Measurements from ENCODE around the gene MACROH2A2. TPM values are rescaled to one million over a fixed set of nuclear protein-coding genes. Genes with fewer than 3 reads are reported as not detected.
"Not testable (repeated sequence)": the region's sequence is repeated elsewhere in the genome, so short reads cannot be mapped to it uniquely, and the experiment has no call there.

MACROH2A2 gene
- total and polyA plus RNA-seq, 2 donors (not counting 1 experiment from before 2014, with no cell fraction given) = not detected

GRCh38 chr10:70078937-70079336, 26.3 kb downstream of the MACROH2A2 start:
- POLR2A ChIA-PET = no interaction called here
- Histone ChIP-seq H3K27me3 (replicated peaks in 1 of 4; ENCODE audit: control extremely low read depth in 1 of 4, control insufficient read depth in 3 of 4, insufficient read depth in 4 of 4, low read length in 3 of 4) (no peaks in the 10 kb centered on the region), H4K20me1 (ENCODE audit: control insufficient read depth, insufficient read depth, low read length, poor library complexity, severe bottlenecking) (no peaks in the 10 kb centered on the region), H2AFZ (ENCODE audit: insufficient read depth, low read depth, low read length, poor library complexity, severe bottlenecking) (no peak overlapping the region), H3K36me3 (replicated peaks in 1 of 2; ENCODE audit: control extremely low read depth in 1 of 2, control insufficient read depth in 1 of 2, extremely low read depth in 1 of 2, insufficient read depth in 2 of 2, low read length in 1 of 2) (no peaks in the 10 kb centered on the region), H3K79me2 (ENCODE audit: control insufficient read depth, insufficient read depth, low read length) (no peaks in the 10 kb centered on the region), H3K4me1 (ENCODE audit: control insufficient read depth in 2 of 2, insufficient read depth in 2 of 2, low read length in 2 of 2) (no peaks in the 10 kb centered on the region), H3K4me2 (replicated peaks; ENCODE audit: low read depth, low read length, poor library complexity, severe bottlenecking) (no peak overlapping the region), H3K27ac (ENCODE audit: low read length in 2 of 2) (no peak overlapping the region), H3K4me3 (ENCODE audit: control extremely low read depth in 1 of 5, extremely low read depth in 1 of 5, insufficient read depth in 1 of 5, low read depth in 2 of 5, low read length in 4 of 5) (no peak overlapping the region), H3K9me3 (ENCODE audit: control extremely low read depth in 1 of 3, control insufficient read depth in 2 of 3, insufficient read depth in 1 of 3, low read length in 2 of 3) (no peaks in the 10 kb centered on the region), H3K9ac (ENCODE audit: low read length) (no peak overlapping the region)
- Mint-ChIP-seq H3K9me3 (ENCODE audit: insufficient read depth) (no peaks in the 10 kb centered on the region), H3K4me3 (no peak overlapping the region), H3K27ac (no peak overlapping the region), H3K27me3 (peaks cover 9% of the 10 kb centered on the region), H3K4me1 (no peaks in the 10 kb centered on the region)
- CTCF ChIA-PET = no interaction called here
- TF ChIP-seq, protein P1, sequence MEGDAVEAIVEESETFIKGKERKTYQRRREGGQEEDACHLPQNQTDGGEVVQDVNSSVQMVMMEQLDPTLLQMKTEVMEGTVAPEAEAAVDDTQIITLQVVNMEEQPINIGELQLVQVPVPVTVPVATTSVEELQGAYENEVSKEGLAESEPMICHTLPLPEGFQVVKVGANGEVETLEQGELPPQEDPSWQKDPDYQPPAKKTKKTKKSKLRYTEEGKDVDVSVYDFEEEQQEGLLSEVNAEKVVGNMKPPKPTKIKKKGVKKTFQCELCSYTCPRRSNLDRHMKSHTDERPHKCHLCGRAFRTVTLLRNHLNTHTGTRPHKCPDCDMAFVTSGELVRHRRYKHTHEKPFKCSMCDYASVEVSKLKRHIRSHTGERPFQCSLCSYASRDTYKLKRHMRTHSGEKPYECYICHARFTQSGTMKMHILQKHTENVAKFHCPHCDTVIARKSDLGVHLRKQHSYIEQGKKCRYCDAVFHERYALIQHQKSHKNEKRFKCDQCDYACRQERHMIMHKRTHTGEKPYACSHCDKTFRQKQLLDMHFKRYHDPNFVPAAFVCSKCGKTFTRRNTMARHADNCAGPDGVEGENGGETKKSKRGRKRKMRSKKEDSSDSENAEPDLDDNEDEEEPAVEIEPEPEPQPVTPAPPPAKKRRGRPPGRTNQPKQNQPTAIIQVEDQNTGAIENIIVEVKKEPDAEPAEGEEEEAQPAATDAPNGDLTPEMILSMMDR (IDR thresholded peaks at IDR 0.05) = no peak
- no peak for TF ChIP-seq EZH2 (IDR thresholded peaks at IDR 0.05; ENCODE audit: borderline replicate concordance, insufficient read depth, low read depth, low read length, poor library complexity, severe bottlenecking)
- ATAC-seq (ENCODE audit: low read depth) (no peak), DNase-seq (no peak)
- intact Hi-C loops (cut with micrococcal nuclease) = no loop called here
- WGBS (ENCODE audit: insufficient coverage) = 87% methylated on average over 7 of the region's 7 CpGs

- ATAC-seq (ENCODE audit: low read depth); DNase-seq; H3K4me1 Mint-ChIP-seq; H4K20me1 ChIP-seq (ENCODE audit: control insufficient read depth, insufficient read depth, low read length, poor library complexity, severe bottlenecking); H3K4me1 ChIP-seq (ENCODE audit: control insufficient read depth in 2 of 2, insufficient read depth in 2 of 2, low read length in 2 of 2); H3K9me3 ChIP-seq (ENCODE audit: control extremely low read depth in 1 of 3, control insufficient read depth in 2 of 3, insufficient read depth in 1 of 3, low read length in 2 of 3); H3K79me2 ChIP-seq (ENCODE audit: control insufficient read depth, insufficient read depth, low read length); H3K4me3 Mint-ChIP-seq; H3K27me3 Mint-ChIP-seq; H3K27ac ChIP-seq (ENCODE audit: low read length in 2 of 2); H3K9ac ChIP-seq (ENCODE audit: low read length); H3K4me2 ChIP-seq (replicated peaks; ENCODE audit: low read depth, low read length, poor library complexity, severe bottlenecking); H3K27me3 ChIP-seq (replicated peaks in 1 of 4; ENCODE audit: control extremely low read depth in 1 of 4, control insufficient read depth in 3 of 4, insufficient read depth in 4 of 4, low read length in 3 of 4); H3K36me3 ChIP-seq (replicated peaks in 1 of 2; ENCODE audit: control extremely low read depth in 1 of 2, control insufficient read depth in 1 of 2, extremely low read depth in 1 of 2, insufficient read depth in 2 of 2, low read length in 1 of 2); POLR2A ChIA-PET; intact Hi-C loops (cut with micrococcal nuclease); H3K9me3 Mint-ChIP-seq (ENCODE audit: insufficient read depth); H3K27ac Mint-ChIP-seq; H2AFZ ChIP-seq (ENCODE audit: insufficient read depth, low read depth, low read length, poor library complexity, severe bottlenecking); H3K4me3 ChIP-seq (ENCODE audit: control extremely low read depth in 1 of 5, extremely low read depth in 1 of 5, insufficient read depth in 1 of 5, low read depth in 2 of 5, low read length in 4 of 5): not testable (repeated sequence)
- WGBS (ENCODE audit: insufficient coverage) = 89% methylated on average over 1 of the region's 2 CpGs
- CTCF ChIA-PET = interaction anchor here (0.6 kb wide), 1 partner anchor 1033 kb away, joined by 3 read pairs; no protein-coding TSS in a partner anchor
Measured at GRCh38 chr10:70080789-70081188, 28.1 kb downstream of the MACROH2A2 start.
